Thyroid gland (tissue), 4 donors: Measurements from ENCODE around the gene CLMP.

Experiments used
- POLR2A ChIP-seq, 2 donors: fragments of 450-650 bp; IDR thresholded peaks; one replicate each; pipeline ENCODE4 v1.6.1; 2017; ENCODE audit warnings: antibody characterized with exemption in 2 of 2, mild to moderate bottlenecking in 2 of 2, moderate library complexity in 1 of 2
- TF ChIP-seq, protein P1 (sequence below), 6 experiments: fragments of 200-600 bp in 3 of 6; fragments of 450-650 bp in 3 of 6; sonication (generic) in 3 of 6; IDR thresholded peaks; one replicate each; pipeline ENCODE4 v1.5.1; 2016 to 2019; ENCODE audit warnings: antibody characterized with exemption in 6 of 6, mild to moderate bottlenecking in 2 of 6, inconsistent platforms in 1 of 6, moderate library complexity in 1 of 6

DNA sequence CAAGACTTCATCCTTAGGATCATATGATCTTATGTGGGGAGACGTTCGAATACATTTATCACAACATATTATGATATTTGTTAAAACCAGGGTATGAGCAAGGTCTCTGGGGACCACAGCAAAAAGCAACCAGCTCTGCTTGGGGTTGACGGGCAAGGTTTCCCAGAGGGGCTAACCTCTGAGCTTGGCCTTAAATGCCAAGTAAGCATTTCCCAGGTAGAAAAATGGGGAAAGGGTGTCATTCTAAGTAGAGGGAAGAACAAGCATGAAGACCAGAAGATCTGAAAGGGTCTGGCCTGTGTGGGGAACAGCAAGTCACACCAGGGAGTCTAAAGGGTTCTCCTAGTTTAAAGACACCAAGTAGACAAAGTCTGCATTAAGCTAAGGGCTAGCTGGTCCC lies 24.1 kb downstream of the CLMP start:
- no peak for TF ChIP-seq POLR2A (IDR thresholded peaks at IDR 0.05)
- TF ChIP-seq, protein P1, sequence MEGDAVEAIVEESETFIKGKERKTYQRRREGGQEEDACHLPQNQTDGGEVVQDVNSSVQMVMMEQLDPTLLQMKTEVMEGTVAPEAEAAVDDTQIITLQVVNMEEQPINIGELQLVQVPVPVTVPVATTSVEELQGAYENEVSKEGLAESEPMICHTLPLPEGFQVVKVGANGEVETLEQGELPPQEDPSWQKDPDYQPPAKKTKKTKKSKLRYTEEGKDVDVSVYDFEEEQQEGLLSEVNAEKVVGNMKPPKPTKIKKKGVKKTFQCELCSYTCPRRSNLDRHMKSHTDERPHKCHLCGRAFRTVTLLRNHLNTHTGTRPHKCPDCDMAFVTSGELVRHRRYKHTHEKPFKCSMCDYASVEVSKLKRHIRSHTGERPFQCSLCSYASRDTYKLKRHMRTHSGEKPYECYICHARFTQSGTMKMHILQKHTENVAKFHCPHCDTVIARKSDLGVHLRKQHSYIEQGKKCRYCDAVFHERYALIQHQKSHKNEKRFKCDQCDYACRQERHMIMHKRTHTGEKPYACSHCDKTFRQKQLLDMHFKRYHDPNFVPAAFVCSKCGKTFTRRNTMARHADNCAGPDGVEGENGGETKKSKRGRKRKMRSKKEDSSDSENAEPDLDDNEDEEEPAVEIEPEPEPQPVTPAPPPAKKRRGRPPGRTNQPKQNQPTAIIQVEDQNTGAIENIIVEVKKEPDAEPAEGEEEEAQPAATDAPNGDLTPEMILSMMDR (IDR thresholded peaks at IDR 0.05) = no peak
